K562 (cell line): ENCODE data around the gene PTP4A2. TPM values are rescaled to one million over a fixed set of nuclear protein-coding genes. Genes with fewer than 3 reads are reported as not detected.

Experiments
- BACH1 ChIP-seq: fragments of 200-800 bp; sonication (Bioruptor generic); IDR thresholded peaks from 2 replicates; pipeline ENCODE4 v1.6.1; 2016; ENCODE audit warnings: missing genetic modification characterization, missing compliant biosample characterization
- CBX2 ChIP-seq: fragments of 200-600 bp; sonication (generic); IDR thresholded peaks from one replicate; pipeline ENCODE4 v1.6.1; 2012; ENCODE audit warnings: mild to moderate bottlenecking, low read length, inconsistent platforms; ENCODE audit not compliant: insufficient read depth, poor library complexity, severe bottlenecking
- CTCFL ChIP-seq: IDR thresholded peaks from 2 replicates; pipeline ENCODE4 v1.6.1; 2011; ENCODE audit warnings: borderline replicate concordance, low read depth, mild to moderate bottlenecking, moderate library complexity, low read length; ENCODE audit not compliant: insufficient read depth, poor library complexity, severe bottlenecking
- KLF16 ChIP-seq: IDR thresholded peaks from 2 replicates; pipeline ENCODE4 v1.6.1; 2016; ENCODE audit warnings: antibody characterized with exemption
- PHF8 ChIP-seq: fragments of 200-600 bp; sonication (generic); IDR thresholded peaks from 2 replicates; pipeline ENCODE4 v1.6.1; 2012; ENCODE audit warnings: mixed run types, mild to moderate bottlenecking, inconsistent platforms, low read length, moderate library complexity, borderline replicate concordance
- RBM15 ChIP-seq: fragments of 200-400 bp; formaldehyde crosslinking; IDR thresholded peaks from 2 replicates; pipeline ENCODE4 v1.6.1; 2018; ENCODE audit warnings: mild to moderate bottlenecking, low read length, moderate library complexity; ENCODE audit not compliant: insufficient read depth
- RNF219 ChIP-seq: fragments of 250-450 bp; sonication (Bioruptor Pico); IDR thresholded peaks from 2 replicates; pipeline ENCODE4 v1.5.0; 2022; ENCODE audit warnings: mild to moderate bottlenecking
- SAFB2 ChIP-seq: fragments of 200-400 bp; formaldehyde crosslinking; IDR thresholded peaks from 2 replicates; pipeline ENCODE4 v1.6.1; 2018; ENCODE audit warnings: borderline replicate concordance, low read length, low read depth, moderate library complexity; ENCODE audit not compliant: severe bottlenecking
- SPI1 ChIP-seq: IDR thresholded peaks from 2 replicates; pipeline ENCODE4 v1.6.1; 2011; ENCODE audit warnings: low read depth, low read length, control low read depth, borderline replicate concordance
- TEAD1 ChIP-seq, 2 experiments: fragments of 450-650 bp in 1 of 2; sonication (generic) in 1 of 2; formaldehyde crosslinking; IDR thresholded peaks; 2 replicates each; pipeline versions ENCODE4 v1.4.0 to v1.8.0; 2020 to 2022; ENCODE audit warnings: mild to moderate bottlenecking in 2 of 2, missing genetic modification reagents in 1 of 2
- WHSC1 ChIP-seq: IDR thresholded peaks from one replicate; pipeline ENCODE4 v1.6.1; 2012; ENCODE audit warnings: low read length, control low read depth, inconsistent platforms
- ZBTB12 ChIP-seq: fragments of 250-450 bp; sonication (Bioruptor Pico); IDR thresholded peaks from 2 replicates; pipeline ENCODE4 v1.4.0; 2020
- ZKSCAN1 ChIP-seq: fragments of 150-350 bp; IDR thresholded peaks from 2 replicates; pipeline ENCODE4 v1.6.1; 2016; ENCODE audit warnings: low read depth, low read length
- ZNF124 ChIP-seq: sonication (generic); formaldehyde crosslinking; IDR thresholded peaks from 2 replicates; pipeline ENCODE4 v1.8.1; 2022; ENCODE audit warnings: missing genetic modification reagents
- ZNF449 ChIP-seq: fragments of 250-450 bp; sonication (Bioruptor Pico); IDR thresholded peaks from 2 replicates; pipeline ENCODE4 v1.8.0; 2022; ENCODE audit warnings: moderate library complexity, mild to moderate bottlenecking, inconsistent platforms
- ZNF551 ChIP-seq: fragments of 250-450 bp; sonication (Bioruptor Pico); IDR thresholded peaks from 2 replicates; pipeline ENCODE4 v1.5.0; 2021; ENCODE audit warnings: mild to moderate bottlenecking, moderate library complexity
- polyA plus RNA-seq, 8 experiments: library from polyadenylated mRNA; depleted of rRNA in 4 of 8; stranded (reverse) in 5 of 8; unstranded in 3 of 8; fragments of >200 nt; fragmentation: Nextera tagmentation in 2 of 8; fragmentation: Illumina TruSeq in 1 of 8; extraction: Ambion mirVana in 2 of 8; extraction: Trizol in 1 of 8; gene quantifications; 2 replicates each; pipeline versions ENCODE4 v1.2.1 to v1.2.3, GENCODE V29; 2011 to 2014; ENCODE audit warnings: inconsistent platforms in 1 of 8, missing spikeins in 1 of 8
- total RNA-seq, 7 experiments: library from RNA; depleted of rRNA in 6 of 7; stranded (reverse); fragments of >200 nt in 6 of 7; fragmentation: Illumina TruSeq in 2 of 7; extraction: Trizol in 2 of 7; gene quantifications; 2 replicates each; pipeline versions ENCODE4 v1.2.1 to v1.2.3, GENCODE V29; 2011 to 2021; ENCODE audit warnings: low replicate concordance in 1 of 7

The PTP4A2 gene
- total and polyA plus RNA-seq, 9 of the 15 experiments (the other 6 are each of a cell fraction or from before 2014, with no cell fraction given) = 197 to 870 (median 480) TPM

GRCh38 chr1:31954607-31955283 lies 16.6 kb upstream of the PTP4A2 start (continued):
- TF ChIP-seq ZNF449 (CRISPR knock-in tag) (0 out of 2 replicates have a peak, but pooled peaks have one; percentile 40), ZBTB12 (0 out of 2 replicates have a peak, but pooled peaks have one; percentile 46), ZNF551 (CRISPR knock-in tag) (no peak), SAFB2 (no peak), RNF219 (CRISPR knock-in tag) (peak; percentile 72; the same call in 1 of the 2 replicates), KLF16 (no peak), BACH1 (tag) (peak; percentile 89), RBM15 (no peak), WHSC1 (peak; percentile 9), CTCFL (no peak), ZKSCAN1 (peak; percentile 43; the same call in 1 of the 2 replicates), TEAD1 (CRISPR knock-in tag; IDR thresholded peaks at IDR 0.05) (0 out of 4 replicates have a peak, but pooled peaks of 1 of the 2 experiments have one; percentile 71), CBX2 (no peak), PHF8 (peak; percentile 28; the same call in 1 of the 2 replicates), ZNF124 (CRISPR knock-in tag) (no peak), SPI1 (peak; percentile 90)
